HG03175 (cell line): ENCODE data around the gene WDR82.
A peak's percentile ranks its signal among the peaks of the same experiment; 100 is the strongest.

Source experiments
- ATAC-seq: cut with Tn5 transposase; IDR thresholded peaks from one replicate; pipeline ENCODE4 v1.9.1; 2021; ENCODE audit warnings: mild to moderate bottlenecking, moderate library complexity; ENCODE audit not compliant: unreplicated experiment

The WDR82 gene, protein sequence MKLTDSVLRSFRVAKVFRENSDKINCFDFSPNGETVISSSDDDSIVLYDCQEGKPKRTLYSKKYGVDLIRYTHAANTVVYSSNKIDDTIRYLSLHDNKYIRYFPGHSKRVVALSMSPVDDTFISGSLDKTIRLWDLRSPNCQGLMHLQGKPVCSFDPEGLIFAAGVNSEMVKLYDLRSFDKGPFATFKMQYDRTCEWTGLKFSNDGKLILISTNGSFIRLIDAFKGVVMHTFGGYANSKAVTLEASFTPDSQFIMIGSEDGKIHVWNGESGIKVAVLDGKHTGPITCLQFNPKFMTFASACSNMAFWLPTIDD

DNA sequence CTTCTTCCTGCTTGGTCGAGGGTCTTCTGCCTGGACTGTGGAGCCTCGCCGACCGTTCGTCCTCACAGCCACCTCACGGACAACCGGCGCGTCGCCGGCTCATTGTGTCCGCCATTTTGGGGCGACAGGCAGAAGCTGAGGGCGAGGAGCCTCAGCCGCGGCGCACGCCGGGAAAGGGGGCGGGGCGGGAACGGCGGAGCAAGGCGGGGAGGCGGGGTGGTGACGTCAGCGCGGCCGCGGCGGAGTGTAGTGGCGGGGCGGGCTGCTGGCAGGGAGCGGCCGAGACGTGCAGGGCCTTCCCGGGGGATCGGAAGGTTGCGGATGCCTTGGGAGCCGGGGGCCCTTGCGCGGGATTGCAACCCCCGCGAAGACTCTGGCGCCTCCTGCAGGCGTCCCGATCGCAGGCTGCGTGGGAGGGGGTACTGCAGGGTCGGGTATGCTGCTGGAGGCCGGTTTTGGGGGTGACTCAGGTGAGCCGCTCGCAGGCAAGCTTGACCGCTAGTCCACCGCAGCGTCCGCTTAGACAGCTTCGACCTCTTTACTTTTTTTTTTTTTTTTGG is at the start of gene WDR82:
WDR82 (minus strand) TSS at position 140 of the 560 bp plus-strand sequence. CDS start 288 bp downstream, outside the sequence.
- peak; percentile 87 for ATAC-seq

GRCh38 chr3:52327486-52328290 is 49.2 kb upstream of the WDR82 start:
- no peak for ATAC-seq

- ATAC-seq, result no peak
Measured at GRCh38 chr3:52326976-52327375, 48.5 kb upstream of the WDR82 start.

GRCh38 chr3:52325686-52326085 is 47.2 kb upstream of the WDR82 start:
- ATAC-seq, result no peak

DNA sequence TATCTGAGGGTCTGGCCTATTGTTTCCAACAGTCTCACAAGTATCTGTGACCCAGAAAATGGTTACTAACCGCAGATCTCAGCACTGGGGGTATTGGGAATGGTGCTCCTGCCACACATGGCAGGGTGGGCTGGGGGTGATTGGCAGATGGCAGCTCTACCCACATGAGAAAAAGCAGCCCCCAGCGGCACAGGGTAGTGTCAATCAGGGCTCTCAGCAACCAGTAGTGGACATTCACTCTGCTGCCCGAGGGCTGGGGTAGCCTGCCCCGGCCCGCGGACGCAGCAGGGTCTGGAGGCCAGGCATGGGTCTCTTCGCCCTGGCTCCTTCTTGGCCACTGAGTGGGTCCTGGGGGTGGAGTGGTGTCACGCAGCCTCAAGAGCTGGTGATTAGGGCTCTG is 46.2 kb upstream of the WDR82 start:
- ATAC-seq, result no peak

DNA sequence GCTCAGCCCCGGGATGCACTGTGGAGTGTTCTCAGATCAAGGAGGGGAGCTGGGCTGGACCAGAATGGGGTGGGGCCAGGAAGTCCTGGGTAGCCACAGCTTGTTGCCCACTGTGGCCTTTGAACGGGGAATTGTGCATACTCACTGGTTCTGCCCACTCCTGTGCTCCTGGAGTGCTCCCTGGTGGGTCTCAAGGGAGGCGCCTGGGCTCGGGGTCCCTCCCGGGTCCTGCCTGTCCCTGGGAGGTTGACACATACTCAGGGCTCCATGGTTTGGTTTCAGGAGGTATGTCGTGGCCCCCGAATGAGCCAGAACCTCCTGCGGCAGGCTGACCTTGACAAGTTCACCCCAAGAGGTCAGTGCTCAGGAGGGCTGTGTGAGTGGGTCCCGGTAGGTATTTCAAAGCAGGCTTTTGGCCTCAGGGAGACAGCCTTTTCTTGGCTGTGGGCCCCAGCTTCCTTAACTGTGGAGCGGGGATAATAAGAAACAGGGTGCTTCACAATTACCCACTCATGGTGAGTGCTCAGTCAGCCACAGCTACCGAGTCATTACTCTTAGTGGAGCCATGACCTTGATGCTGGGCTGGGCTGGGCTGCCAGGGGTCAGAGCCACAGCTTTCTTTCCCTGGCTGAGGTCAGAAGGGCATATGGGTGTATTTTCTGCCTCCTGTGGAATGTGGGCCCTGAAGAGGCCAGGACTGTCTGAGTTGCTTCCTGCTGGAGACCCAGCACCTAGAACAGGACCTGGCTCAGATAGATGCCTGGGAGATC is 45.3 kb upstream of the WDR82 start:
- no peak for ATAC-seq

DNA sequence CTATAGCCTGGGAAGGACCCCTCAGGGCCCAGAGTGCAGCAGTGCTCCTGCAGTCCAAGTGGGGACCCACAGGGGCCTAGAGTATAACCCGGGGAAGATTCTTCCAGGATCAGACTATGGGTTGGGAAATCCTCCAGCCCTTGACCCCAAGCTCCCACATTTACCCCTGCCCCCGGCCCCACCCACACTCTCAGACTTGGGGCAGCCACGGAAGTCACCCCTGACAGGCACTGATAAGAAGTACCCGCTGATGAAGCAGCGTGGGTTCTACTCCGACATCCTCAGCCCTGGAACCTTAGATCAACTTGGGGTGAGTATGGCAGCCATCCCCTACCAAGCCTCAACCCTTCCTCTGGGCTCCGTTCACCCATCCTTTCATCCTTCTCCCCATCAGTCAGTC is 44.0 kb upstream of the WDR82 start:
- no peak for ATAC-seq

GRCh38 chr3:52321481-52321880 is 43.0 kb upstream of the WDR82 start:
- no peak for ATAC-seq

DNA sequence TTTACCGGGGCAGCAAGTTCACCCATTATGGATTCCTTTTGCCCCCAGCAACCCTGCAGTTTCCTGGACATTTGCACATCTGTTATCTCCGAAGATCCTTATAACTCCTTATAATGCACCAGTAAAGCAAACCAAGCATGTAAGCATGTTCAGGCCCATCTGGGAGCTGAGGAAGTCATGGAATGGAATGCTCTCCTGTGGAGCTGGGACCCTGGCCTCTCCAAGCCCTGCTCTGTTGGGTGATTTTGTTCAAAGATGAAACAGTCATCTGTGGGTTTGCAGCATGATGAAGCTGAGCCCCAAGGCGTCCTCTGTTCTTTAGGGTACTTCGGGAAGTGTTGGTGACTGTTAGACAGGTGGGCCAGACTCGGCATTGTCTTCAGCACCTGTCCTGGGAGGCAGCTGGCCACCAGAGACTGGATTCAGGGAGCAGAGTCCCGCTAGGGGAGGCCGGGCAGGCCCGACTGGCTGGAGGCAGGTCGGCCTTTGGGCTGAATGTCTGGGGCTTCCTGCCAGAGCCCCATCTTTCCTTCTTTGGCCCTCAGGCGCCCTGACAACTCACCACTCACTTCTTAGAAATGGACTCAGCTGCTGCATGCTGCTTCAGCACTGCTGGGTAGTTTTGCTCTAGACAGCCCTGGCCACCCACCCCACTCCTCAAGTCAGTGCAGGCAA is 41.6 kb upstream of the WDR82 start:
- ATAC-seq, result no peak

DNA sequence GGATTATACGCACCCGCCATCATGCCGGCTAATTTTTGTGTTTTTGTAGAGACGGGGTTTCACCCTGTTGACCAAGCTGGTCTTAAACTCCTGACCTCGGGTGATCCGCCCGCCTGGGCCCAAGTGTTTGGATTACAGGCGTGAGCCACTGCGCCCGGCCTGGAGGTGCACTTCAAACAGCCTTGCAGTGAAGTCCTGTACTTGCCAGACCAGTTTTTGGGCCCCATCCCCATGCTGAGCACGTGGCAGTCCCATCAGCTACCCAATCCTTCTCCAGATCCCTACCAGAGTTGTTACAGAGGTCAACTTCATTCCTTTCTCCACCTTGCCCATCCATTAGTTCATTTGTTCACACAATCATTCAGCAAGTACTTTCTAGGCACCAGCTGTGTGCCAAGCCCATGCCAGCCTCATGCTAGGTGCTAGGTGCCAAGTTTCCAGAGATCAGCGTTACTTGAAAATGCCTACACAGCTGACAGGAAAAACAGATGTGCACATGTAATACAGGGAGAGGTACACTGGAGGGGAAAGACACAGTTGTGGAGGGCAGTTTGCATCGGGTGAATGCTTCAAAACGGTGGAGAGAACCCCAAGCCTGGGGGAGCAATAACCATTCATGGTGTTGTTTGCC is 39.9 kb upstream of the WDR82 start:
- no peak for ATAC-seq

DNA sequence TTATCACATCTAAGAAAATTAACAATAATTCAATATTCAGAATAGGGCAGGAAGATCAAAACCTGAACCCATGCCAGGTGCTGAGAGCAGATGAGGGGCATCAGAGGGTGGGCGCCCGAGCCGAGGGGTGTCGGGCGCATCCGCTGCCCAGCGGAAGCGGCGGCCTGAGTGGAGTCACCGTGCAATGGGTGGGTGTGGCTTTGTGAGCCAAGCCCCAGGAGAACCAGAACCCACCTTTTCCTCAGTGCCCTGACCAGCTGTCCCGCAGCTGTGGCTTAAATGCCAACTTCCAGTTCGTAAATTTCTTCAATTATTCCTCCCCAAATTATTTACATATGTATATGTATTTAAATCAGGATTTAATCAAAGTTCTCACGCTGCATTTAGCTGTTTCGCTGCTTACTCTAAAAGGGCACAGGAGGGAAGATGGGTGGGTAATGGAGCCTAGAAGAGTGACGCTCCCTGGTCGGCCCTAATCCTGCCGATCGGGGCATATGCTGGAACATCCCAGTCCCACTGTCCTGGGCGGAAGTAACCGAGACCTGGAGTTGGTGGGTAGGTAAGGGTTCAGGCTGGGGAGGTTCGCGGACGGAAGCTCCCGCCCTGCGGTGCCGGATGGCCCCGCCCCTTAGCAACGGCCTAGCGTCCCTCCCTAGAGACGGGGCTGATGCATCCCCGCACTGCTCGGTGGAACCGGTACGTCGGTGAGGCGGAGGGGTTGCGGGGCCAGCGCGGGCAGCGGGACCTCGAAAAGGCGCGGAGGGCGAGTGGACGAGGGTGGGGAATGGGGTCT is 39.0 kb upstream of the WDR82 start:
- peak; percentile 38 for ATAC-seq

GRCh38 chr3:52315977-52316764 is 37.7 kb upstream of the WDR82 start, which contains the start of gene DNAH1:
Gene DNAH1 (plus strand): TSS chr3:52316319. CDS start chr3:52322443, 6,124 bp downstream.
- ATAC-seq, result no peak

- ATAC-seq, result no peak
Measured at GRCh38 chr3:52315006-52315405, 36.6 kb upstream of the WDR82 start.

DNA sequence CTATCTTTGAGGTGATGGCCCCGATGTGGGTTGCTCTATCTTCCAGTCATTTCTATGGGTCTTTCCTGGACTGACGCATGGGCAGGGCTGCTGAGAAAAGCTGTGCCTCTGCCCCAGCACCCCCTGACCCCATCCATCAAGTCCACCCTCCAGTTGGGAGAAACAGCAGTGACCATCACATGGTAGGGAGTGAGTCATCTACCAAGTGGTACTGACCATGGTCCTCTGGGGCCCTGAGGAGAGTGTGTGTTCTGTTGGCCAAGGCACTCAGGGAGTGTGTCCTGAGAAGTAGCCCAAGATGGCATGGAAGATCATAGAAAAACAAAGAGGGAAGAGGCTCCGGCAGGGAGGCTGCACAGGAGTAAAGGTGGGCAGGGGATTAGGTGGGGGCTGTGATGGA is 36.0 kb upstream of the WDR82 start:
- no peak for ATAC-seq

GRCh38 chr3:52313774-52314188 is 35.3 kb upstream of the WDR82 start:
- ATAC-seq, result peak; percentile 93

DNA sequence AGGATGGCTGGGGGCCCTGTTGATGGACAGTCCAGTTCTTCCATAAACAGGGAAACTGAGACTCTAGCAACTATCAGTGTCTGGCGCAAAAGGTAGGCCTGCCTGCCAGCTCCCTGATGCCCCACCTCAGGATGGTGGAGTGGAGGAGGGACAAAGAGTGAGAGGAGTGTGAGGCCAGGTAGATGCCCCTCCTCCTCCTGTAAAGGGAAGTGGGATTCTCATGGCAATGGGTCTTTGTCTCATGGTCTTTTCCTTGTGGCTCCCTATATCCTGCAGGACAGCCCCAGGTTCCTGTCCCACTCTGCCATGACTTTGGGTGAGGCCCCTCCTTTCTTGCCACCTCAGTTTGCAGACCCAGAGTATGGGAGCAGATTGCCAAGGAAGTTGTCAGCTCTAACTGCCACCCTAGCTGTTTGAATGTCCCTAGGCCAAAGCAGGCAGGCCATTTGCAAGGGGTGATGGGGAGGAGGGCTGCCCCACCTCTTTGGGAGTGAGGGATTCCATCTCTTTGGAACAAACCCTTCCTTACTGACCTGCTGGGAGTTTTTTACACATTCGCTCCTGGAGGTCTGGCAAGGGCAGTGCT is 34.8 kb upstream of the WDR82 start:
- ATAC-seq, result peak; percentile 14

GRCh38 chr3:52311576-52312119 is 33.2 kb upstream of the WDR82 start:
- no peak for ATAC-seq
